ENCODE measurements around the gene RASSF1. TPM values are rescaled to one million over a fixed set of nuclear protein-coding genes. Genes with fewer than 3 reads are reported as not detected.

The RASSF1 gene
- polyA plus RNA-seq, 6 donors from 2014 or later: 71.9 to 147 (median 89.9) TPM

DNA sequence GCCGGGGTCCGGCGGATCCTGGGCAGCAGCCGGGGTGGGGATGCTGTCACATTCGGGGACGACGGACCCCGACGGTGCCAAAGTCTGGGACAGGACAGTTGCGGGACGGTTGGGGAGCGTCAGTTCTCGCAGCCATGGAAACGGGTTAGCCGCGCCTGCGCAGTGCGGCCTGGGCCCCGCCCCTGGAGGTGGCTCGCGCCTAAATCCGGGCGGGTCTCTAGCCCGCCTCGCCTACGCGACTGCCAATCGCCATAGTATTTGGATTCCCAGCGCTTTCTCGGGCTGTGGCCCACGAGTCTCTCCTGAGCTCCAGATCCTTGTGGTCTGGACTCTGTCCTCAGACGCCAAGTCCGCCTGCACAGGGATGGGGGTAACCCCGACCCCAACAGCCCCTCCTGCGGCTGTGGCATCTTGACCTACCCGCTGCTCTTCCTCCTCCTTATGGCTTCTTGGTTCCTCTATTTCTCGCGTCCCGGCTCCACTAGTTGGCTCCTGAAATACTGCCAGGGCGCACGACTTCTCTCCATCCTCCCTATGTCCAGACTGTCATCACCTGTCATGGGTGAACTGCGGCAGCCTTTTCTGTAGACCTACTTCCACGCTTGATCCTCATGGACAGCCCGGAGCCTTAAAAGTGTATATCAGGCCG, 5.1 kb upstream of the RASSF1 start, which contains the start of gene ZMYND10:
Gene ZMYND10, minus strand, starts transcription at position 147 of the 649 bp plus-strand sequence. CDS start 153 bp downstream, outside the sequence.
- H3K36me3 Mint-ChIP-seq: no peaks in the 10 kb centered on the region
- no peaks in the 10 kb centered on the region for H3K9me3 Mint-ChIP-seq
- DNase-seq: peak; percentile 70
- H3K27me3 Mint-ChIP-seq: no peaks in the 10 kb centered on the region
- peak; percentile 41 to 49 for ATAC-seq (ENCODE audit: low read depth in 2 of 2)
- peak within 1 kb of the TSS; percentile 69 to 86 (median 77) for H3K4me3 Mint-ChIP-seq
- H3K4me1 Mint-ChIP-seq: peaks cover 33 to 70% (median 60%) of the 10 kb centered on the region in 3 donors
- peak within 1 kb of the TSS in 4 of 6 donors; percentile 20 to 88 (median 83) for H3K27ac Mint-ChIP-seq

DNA sequence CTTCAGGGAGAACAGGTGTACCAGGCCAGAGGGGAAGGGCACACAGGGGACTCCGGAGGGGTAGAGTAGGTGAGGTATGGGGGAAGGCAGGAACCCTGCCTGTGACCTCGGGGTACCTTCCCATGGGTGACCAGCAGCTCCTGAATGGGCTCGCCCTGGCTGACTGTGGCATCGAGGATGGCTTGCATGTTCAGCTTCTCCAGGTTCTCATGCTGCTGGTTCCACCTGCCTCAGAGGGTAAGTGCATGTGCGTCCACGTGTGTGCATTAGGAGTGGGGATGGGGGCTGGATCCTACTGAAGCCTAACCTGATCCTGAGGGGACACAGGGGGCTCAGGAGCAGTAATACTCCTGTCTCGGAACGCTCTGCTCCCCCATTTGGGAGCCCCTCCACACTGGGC, 4.4 kb upstream of the RASSF1 start:
- H3K4me3 Mint-ChIP-seq: peak overlapping the region in 3 of 8 donors; percentile 12 to 55 (median 41)
- ATAC-seq (ENCODE audit: low read depth in 2 of 2): no peak
- H3K4me1 Mint-ChIP-seq: peaks cover 28 to 66% (median 58%) of the 10 kb centered on the region in 3 donors
- H3K9me3 Mint-ChIP-seq: no peaks in the 10 kb centered on the region
- H3K27me3 Mint-ChIP-seq: no peaks in the 10 kb centered on the region
- DNase-seq: no peak
- H3K27ac Mint-ChIP-seq: peak overlapping the region in 1 of 6 donors; percentile 88
- H3K36me3 Mint-ChIP-seq: no peaks in the 10 kb centered on the region

GRCh38 chr3:50342813-50343633, 2.4 kb upstream of the RASSF1 start:
- Mint-ChIP-seq H3K4me1 (peaks cover 34 to 67% (median 55%) of the 10 kb centered on the region in 3 donors), H3K27ac (no peak overlapping the region), H3K36me3 (no peaks in the 10 kb centered on the region), H3K27me3 (no peaks in the 10 kb centered on the region), H3K4me3 (peak overlapping the region in 3 of 8 donors; percentile 15 to 74 (median 51)), H3K9me3 (no peaks in the 10 kb centered on the region)
- DNase-seq (no peak), ATAC-seq (ENCODE audit: low read depth in 2 of 2) (no peak)

DNA sequence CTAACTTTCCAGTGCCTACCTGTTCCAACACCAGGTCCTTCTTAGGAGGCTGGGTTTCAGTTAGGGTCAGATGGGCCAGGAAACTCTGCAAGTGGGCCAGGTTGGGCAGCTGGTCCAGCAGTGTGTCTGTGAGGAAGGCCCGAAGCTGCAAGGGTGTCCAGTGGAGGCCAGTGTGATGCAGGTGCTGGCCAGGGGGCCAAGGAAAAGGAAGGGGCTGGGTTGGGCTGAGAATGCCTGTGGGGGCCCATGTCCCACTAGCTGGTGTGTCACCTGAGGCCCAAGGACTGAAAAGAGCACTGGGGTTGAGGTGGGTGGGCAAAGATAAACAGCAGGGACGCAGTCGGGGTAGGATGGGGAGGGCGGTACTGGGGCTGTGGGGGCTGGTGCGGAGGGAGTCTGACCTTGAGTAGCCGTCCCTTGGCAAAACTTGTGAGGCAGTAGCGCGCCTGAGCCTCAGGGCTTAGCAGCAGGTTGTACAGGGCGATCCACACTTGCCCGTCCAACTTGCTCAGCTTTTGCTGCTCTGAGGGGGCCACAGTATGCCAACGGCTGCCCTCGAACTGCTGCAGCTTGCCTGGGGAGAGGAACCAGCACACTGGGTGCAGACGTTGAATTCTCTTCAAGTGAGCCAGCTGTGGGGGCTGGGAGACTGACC, 1.5 kb upstream of the RASSF1 start:
- ATAC-seq (ENCODE audit: low read depth in 2 of 2) (no peak), DNase-seq (no peak)
- Mint-ChIP-seq H3K4me1 (peaks cover 34 to 62% (median 50%) of the 10 kb centered on the region in 3 donors), H3K27me3 (no peaks in the 10 kb centered on the region), H3K27ac (peak overlapping the region in 2 of 6 donors; percentile 86 to 87), H3K9me3 (no peaks in the 10 kb centered on the region), H3K36me3 (no peaks in the 10 kb centered on the region), H3K4me3 (peak overlapping the region in 5 of 8 donors; percentile 85 to 94 (median 87))

DNA sequence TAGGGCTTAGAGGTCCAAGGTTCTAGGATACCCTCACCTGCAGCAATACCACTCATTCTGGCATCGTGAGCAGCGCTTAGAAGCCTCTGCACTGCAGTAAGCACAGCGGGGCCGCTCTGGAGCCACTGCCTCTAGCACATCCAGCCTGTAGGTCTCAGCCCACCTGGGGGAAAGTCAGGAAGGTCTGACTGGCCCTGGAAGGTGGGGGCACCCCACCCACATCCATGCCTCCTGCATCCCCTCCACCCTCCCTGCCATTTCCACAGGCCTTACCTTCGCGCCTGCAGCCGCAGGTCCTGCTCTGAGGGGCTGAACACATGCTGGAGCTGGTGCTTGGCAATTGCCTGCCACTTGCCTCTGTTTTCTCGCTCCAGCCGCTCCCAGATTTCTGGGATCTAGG, 901 bp upstream of the RASSF1 start:
- no peak for ATAC-seq (ENCODE audit: low read depth in 2 of 2)
- peak overlapping the region; percentile 85 to 97 (median 90) for H3K4me3 Mint-ChIP-seq
- H3K27ac Mint-ChIP-seq: peak overlapping the region in 2 of 6 donors; percentile 86 to 91
- no peaks in the 10 kb centered on the region for H3K36me3 Mint-ChIP-seq
- H3K9me3 Mint-ChIP-seq: no peaks in the 10 kb centered on the region
- peaks cover 38 to 59% (median 53%) of the 10 kb centered on the region in 3 donors for H3K4me1 Mint-ChIP-seq
- DNase-seq: no peak
- H3K27me3 Mint-ChIP-seq: no peaks in the 10 kb centered on the region

GRCh38 chr3:50340147-50340447, 539 bp downstream of the RASSF1 start:
- Mint-ChIP-seq H3K9me3 (no peaks in the 10 kb centered on the region), H3K4me3 (peak overlapping the region; percentile 87 to 97 (median 94)), H3K27ac (peak overlapping the region; percentile 37 to 99 (median 90)), H3K27me3 (no peaks in the 10 kb centered on the region), H3K4me1 (peaks cover 37 to 60% (median 55%) of the 10 kb centered on the region in 3 donors), H3K36me3 (no peaks in the 10 kb centered on the region)
- ATAC-seq (ENCODE audit: low read depth in 2 of 2): no peak
- DNase-seq: no peak

DNA sequence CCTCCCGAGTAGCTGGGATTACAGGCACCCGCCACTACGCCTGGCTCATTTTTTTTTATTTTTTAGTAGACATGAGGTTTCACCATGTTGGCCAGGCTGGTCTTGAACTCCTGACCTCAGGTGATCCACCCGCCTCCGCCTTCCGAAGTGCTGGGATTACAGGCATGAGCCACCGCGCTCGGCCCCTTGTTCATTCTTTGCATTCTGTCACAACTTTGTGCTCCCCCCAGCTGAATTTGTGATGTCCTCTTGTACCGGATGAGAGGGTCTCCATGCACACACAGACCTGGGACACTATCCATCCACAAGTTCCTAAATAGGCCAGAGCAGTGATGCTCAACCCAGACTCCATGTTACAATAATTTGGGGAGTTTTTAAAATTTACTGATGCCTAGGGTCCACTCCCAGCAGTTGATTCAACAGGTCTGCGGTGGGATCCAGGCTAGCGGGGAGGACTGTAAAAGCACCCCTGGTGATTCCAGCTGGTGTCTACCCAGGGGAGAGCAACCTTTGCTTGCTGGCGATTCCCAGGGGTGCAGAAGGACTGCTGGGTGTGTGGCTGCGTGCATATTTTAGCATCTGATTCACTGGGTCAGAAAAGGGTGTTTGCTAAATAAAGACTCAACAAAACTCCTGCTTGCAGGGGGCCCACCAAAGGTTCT, 1.0 kb downstream of the RASSF1 start:
- Mint-ChIP-seq H3K4me3 (peak overlapping the region; percentile 87 to 97 (median 94)), H3K27me3 (no peaks in the 10 kb centered on the region), H3K4me1 (peaks cover 37 to 65% (median 57%) of the 10 kb centered on the region in 3 donors), H3K9me3 (no peaks in the 10 kb centered on the region), H3K36me3 (no peaks in the 10 kb centered on the region), H3K27ac (peak overlapping the region in 5 of 6 donors; percentile 81 to 99 (median 98))
- DNase-seq (no peak), ATAC-seq (ENCODE audit: low read depth in 2 of 2) (no peak)

- Mint-ChIP-seq H3K9me3 (no peaks in the 10 kb centered on the region), H3K27ac (peak overlapping the region; percentile 97 to 99 (median 98)), H3K4me1 (peaks cover 41 to 70% (median 63%) of the 10 kb centered on the region in 3 donors), H3K36me3 (no peaks in the 10 kb centered on the region), H3K27me3 (no peaks in the 10 kb centered on the region), H3K4me3 (peak overlapping the region; percentile 87 to 97 (median 94))
- no peak for DNase-seq
- no peak for ATAC-seq (ENCODE audit: low read depth in 2 of 2)
These were observed 1.7 kb downstream of the RASSF1 start for GRCh38 chr3:50338965-50339364.

- DNase-seq (peak; percentile 96), ATAC-seq (ENCODE audit: low read depth in 2 of 2) (peak; percentile 76 to 80)
- no peaks in the 10 kb centered on the region for H3K9me3 Mint-ChIP-seq
- H3K4me1 Mint-ChIP-seq: peaks cover 45 to 73% (median 64%) of the 10 kb centered on the region in 3 donors
- H3K36me3 Mint-ChIP-seq: no peaks in the 10 kb centered on the region
- no peaks in the 10 kb centered on the region for H3K27me3 Mint-ChIP-seq
- peak overlapping the region; percentile 87 to 97 (median 94) for H3K4me3 Mint-ChIP-seq
- peak overlapping the region; percentile 97 to 99 (median 98) for H3K27ac Mint-ChIP-seq
These were observed 3.3 kb downstream of the RASSF1 start for GRCh38 chr3:50337175-50337861.

- H3K27me3 Mint-ChIP-seq: no peaks in the 10 kb centered on the region
These were observed 4.0 kb downstream of the RASSF1 start for GRCh38 chr3:50336452-50337174.

DNA sequence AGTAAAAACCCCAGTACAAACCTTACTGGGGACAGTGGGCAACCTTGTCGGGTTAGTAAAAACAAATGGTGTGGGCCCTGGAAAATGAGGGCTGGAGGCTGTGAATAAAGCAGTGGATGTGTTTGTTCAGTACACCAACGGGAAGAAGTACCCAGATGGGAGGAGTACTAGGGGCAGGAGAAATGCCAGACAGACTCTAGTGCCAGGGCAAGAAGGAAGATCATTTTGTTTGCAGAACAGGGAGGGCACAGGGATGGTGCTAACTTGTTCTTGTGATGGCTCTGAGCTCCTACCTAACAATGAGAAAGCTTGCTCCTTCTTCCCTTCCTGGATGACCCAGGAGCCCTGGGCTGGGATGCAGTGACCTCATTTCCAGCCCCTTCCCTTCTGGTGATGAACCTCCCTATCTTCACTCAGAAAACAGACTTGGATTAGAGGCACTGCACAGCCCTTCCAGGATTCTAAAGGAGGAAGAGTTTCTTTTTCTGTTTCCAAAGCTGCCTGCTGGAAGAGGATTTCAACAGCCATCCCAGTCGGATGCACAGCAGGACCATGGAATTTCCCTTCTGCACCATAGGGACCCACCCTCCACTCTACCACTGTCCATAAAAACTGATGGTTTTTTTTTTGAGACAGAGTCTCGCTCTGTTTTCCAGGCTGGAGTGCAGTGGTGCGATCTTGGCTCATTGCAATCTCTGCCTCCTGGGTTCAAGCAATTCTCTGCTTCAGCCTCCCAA, 6.1 kb downstream of the RASSF1 start:
- Mint-ChIP-seq H3K36me3 (no peaks in the 10 kb centered on the region), H3K4me3 (peak overlapping the region in 2 of 8 donors; percentile 37 to 81), H3K9me3 (no peaks in the 10 kb centered on the region), H3K27me3 (no peaks in the 10 kb centered on the region), H3K27ac (peak overlapping the region in 4 of 6 donors; percentile 39 to 78 (median 56)), H3K4me1 (peaks cover 33 to 54% (median 48%) of the 10 kb centered on the region in 3 donors)
- DNase-seq (no peak), ATAC-seq (ENCODE audit: low read depth in 2 of 2) (no peak)

More at GRCh38 chr3:50336452-50337174, 4.0 kb downstream of the RASSF1 start:
- no peak for DNase-seq
- H3K4me3 Mint-ChIP-seq: peak overlapping the region; percentile 87 to 97 (median 94)
- ATAC-seq (ENCODE audit: low read depth in 2 of 2): peak; percentile 45 to 50
- H3K36me3 Mint-ChIP-seq: no peaks in the 10 kb centered on the region
- no peaks in the 10 kb centered on the region for H3K9me3 Mint-ChIP-seq
- H3K27ac Mint-ChIP-seq: peak overlapping the region; percentile 85 to 99 (median 98)
- peaks cover 45 to 68% (median 64%) of the 10 kb centered on the region in 3 donors for H3K4me1 Mint-ChIP-seq
